GM18498 (cell line): ENCODE measurements around the gene PLD1.

Experiments
- ATAC-seq: cut with Tn5 transposase; IDR thresholded peaks from one replicate; pipeline ENCODE4 v1.9.1; 2021; ENCODE audit warnings: mild to moderate bottlenecking, moderate library complexity; ENCODE audit not compliant: unreplicated experiment

The PLD1 gene

GRCh38 chr3:171797265-171797679 is 13.0 kb downstream of the PLD1 start:
- peak; percentile 66 for ATAC-seq

DNA sequence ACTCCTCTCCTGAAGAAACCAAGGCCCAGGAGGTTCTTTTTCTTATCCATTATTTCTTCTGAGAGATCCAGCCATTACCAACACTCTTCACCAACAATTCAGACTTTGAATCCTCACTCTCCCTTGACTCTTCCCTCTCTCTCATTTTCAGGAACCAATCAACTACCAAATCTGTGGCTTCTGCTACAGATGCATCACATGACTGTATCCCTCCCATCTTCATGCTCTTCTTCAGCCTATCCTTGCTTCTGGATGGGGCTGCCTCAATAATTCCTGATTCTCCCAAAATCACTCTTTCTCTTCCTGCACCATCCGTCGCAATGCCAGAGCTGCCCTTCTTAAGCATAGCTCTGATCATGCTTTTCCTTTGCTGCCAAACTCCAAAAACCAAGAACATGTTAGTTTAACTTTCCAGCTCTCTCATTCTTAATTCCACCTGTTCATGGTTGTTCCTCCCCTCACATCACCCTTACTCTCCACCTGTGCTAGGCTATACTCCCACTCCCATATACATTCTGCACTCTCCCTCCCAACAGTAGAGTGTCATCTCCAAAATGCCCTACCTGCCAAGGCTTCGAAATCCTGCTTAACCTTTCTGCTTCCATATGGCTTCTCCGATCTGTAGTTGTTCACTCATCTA is 13.5 kb downstream of the PLD1 start:
- no peak for ATAC-seq

DNA sequence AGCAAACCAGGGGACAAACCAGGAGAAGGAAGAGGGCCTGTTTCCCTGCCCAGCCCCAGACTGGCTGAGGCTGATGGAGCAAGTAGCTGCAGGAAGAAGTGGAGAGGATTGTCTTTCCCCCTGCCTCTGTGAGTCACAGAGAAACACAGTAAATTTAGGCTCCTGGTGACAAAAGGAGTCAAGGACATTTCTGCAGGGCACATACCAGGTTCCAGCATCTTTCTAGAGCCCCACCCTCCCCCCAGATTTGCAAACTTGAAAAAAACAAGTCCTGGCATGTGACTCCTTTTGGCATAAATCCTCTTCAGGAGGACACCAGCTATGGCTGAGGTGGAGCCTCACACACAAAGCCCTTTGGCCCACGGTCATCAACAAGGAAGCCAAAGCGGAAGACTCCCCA is 17.8 kb downstream of the PLD1 start:
- no peak for ATAC-seq

- ATAC-seq = no peak
Measured at GRCh38 chr3:171791692-171792076, 18.6 kb downstream of the PLD1 start.

- no peak for ATAC-seq
Measured at GRCh38 chr3:171790898-171791691, 19.2 kb downstream of the PLD1 start.

DNA sequence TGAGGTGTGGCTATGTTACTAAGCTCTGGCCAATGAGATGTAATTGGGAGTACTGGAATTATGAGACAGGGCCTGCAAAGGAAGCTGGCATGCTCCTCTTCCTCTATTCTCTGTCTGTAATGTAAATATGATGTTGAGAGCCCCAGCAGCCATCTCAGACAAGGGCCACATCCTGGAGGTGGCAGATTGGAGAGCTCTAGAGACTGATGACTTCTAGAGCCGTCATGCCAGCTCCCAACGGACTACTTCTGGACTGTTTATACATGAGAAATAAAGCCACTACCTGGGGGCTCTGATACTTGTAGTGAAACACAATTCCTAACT is 19.7 kb downstream of the PLD1 start:
- no peak for ATAC-seq

DNA sequence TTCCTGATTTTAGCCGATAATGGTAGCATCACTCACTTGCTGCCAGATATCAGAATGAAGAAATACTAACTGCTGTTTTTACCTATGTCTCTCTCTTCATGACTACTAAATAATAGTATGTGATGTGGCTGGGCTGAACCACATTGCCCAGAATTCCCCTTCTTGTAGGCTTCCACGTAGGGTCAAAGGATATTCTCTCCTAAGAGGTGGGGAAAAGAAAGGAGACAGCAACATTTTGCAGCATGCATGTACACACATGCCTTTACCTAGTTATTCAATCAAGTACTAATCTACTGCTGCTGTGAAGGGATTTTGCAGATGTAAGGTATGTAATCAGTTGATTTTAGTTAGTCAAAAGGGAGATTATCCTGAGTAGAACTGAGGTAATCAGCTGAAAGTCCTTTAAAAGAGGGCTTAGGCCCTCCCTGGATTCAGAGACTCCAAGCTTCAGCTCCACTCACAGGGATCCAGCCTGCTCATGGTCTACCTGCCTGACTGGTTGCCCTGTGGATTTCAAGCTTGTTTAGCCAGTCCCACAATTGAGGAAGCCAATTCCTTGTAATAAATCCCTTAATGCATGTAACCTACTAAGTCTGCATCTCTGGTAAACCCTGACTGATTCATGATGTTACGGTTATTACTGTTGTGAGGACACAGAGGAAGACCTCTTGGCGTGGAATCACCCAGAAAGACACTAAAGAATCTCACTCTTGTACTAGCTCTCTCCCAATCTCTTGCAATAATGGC is 20.4 kb downstream of the PLD1 start:
- ATAC-seq = no peak

GRCh38 chr3:171788546-171789351 is 21.5 kb downstream of the PLD1 start:
- ATAC-seq = no peak

GRCh38 chr3:171786997-171787396 is 23.3 kb downstream of the PLD1 start:
- ATAC-seq = no peak

GRCh38 chr3:171784937-171785336 is 25.3 kb downstream of the PLD1 start:
- ATAC-seq = no peak

- no peak for ATAC-seq
Measured at GRCh38 chr3:171784387-171784786, 25.9 kb downstream of the PLD1 start.

DNA sequence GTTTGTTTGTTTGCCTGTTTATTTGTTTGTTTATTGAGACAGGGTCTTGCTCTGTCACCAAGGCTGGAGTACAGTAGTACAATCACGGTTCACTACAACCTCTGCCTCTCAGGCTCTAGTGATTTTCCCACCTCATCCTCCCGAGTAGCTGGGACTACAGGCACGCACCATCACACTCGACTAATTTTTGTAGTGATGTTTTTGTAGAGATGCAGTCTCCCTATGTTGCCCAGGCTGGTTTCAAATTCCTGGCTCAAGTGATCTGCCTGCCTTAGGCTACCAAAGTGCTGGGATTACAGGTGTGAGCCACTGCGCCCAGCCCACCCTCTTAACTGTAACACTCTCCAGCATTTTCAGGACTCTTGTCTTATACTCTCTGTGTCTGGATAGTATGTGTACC is 26.7 kb downstream of the PLD1 start:
- no peak for ATAC-seq

- no peak for ATAC-seq
Measured at GRCh38 chr3:171783086-171783485, 27.2 kb downstream of the PLD1 start.

DNA sequence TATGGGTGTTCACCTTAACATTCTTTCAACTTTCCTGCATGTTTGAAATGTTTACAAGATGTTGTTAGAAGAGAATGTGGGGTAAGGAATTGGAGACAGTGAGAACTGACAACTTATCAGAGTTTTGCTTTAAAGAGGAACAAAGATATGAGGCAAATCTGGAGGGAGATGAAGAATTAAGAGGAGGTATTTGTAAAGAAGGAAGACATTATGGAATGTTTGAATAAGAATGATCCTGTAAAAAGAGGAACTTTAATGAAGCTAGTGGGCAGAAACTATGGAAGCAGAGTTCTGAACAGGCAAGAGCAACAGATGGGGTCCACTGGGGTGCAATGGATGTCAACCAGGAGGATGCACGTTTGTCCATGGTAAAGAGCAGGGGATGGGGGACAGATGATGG is 27.7 kb downstream of the PLD1 start:
- ATAC-seq = no peak

DNA sequence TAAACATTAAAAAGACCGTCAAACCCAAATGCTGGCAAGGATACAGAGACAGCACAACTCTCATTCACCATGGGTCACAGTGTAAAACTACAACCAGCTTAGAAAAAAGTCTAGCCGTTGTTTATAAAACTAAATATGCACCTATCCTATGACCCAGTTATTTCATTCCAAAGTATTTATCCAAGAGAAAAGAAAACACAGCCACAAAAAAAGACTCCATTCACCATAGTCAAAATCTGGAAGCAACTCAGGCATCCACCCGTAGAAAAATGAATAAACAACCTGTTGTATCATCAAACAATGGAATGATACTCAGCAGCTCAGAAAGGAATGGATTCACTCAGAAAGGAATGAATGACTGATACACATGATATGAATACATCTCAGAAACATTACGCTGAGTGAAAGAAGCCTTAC is 28.6 kb downstream of the PLD1 start:
- ATAC-seq = no peak

GRCh38 chr3:171778493-171778892 is 31.8 kb downstream of the PLD1 start:
- ATAC-seq = no peak

- ATAC-seq = no peak
Measured at GRCh38 chr3:171777596-171777995, 32.7 kb downstream of the PLD1 start.

DNA sequence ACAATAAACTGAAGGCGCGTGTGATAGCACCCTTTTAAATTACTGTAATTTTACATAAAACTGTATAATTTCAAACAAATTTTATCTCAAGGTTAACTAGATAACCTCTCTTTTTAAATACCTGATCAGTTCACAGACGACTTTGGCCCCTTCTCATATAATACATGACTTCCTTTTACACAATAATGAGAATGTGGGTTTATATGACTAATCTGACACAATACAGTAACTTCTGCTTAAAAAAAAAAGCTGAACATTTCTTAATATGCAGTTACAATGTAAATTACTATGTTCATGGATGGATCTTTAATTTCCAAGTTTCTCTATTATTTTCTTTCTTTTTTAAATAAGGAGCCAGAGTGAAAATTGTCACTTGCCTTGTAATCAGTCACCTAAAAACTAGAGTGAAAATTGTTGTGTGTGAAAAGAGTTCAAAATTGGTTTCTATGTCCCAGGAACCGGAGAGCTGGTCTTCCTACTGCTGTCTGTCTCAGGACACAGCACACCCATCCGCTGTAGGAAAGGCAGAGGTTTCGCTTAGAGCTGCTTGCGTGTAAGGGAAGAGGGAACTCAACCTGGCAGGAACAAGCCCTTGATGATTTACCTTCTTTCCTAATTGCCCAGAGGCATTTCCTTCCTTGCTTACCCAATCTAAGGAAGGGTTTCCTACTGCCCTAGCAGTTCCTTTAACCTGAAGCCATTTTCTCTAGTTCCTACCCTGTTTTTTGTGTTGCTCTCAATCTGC is 33.3 kb downstream of the PLD1 start:
- no peak for ATAC-seq

DNA sequence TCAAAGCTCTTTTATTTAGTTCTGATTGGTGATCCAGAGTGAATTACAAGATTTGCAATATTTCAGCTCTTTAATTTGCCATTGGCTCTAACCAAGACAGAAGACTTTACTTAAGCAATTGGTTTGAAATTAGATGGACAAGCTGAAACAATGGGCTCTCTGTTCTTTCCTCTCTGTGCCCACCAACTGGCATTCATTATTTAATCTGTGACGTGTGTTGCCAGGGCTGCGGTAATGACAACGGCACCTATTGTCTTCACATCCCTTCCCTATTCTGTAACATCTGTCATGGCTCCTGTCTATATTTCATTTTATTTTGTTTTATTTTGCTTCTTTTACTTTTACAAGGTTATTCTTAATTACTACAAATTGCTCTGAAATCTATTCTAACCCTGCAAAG is 33.9 kb downstream of the PLD1 start:
- no peak for ATAC-seq

DNA sequence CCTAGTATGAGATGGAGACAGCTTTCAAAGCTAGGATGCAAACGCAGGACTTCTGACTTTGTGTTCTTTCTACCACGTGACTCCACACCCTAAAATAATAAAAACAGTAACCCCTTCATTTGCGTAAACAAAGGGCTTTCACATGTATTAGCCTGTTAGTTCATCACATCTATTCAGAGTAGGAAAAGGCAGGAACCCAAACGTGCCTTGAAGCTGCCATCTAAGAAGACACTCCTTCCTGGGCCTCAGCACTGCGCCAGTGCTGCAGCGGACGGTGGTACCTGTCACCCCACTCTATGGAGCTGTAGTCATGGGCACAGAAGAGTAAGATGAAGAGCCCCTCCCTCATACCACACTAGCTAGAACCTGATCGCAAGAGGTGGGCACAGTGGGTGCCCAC is 34.3 kb downstream of the PLD1 start:
- no peak for ATAC-seq

GRCh38 chr3:171774521-171774920 is 35.8 kb downstream of the PLD1 start:
- ATAC-seq = no peak
